ENCODE data around the gene SULT2A1.

DNA sequence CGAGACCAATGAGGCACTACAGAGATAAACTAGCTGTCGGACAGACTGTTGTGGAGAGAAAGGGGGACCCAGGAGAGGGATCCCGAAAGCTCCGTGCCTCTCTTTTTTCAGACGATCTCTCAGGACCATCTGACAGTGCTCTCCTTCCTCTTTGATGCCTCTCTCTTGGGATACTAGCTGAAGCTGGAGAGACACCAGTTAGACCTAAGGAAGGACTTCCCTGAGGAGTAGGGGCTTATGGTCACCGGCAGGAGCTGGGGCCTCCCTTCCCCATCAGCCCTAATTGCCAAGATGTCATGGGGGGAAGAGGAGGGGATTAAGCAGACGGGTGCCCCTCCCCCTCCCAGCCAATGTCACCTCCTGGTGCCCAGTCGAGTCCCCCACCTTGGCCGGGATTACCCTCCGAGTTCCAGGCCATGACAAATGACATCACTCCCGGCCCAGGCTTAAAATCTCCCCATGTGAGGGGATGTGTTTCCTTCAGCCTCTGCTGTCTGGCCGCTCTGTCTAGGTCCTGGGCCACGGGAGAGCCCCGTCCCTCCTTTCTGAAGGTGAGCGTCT, 64.6 kb downstream of the SULT2A1 start, which contains the start of gene CRX:
- TF ChIP-seq, protein P1, sequence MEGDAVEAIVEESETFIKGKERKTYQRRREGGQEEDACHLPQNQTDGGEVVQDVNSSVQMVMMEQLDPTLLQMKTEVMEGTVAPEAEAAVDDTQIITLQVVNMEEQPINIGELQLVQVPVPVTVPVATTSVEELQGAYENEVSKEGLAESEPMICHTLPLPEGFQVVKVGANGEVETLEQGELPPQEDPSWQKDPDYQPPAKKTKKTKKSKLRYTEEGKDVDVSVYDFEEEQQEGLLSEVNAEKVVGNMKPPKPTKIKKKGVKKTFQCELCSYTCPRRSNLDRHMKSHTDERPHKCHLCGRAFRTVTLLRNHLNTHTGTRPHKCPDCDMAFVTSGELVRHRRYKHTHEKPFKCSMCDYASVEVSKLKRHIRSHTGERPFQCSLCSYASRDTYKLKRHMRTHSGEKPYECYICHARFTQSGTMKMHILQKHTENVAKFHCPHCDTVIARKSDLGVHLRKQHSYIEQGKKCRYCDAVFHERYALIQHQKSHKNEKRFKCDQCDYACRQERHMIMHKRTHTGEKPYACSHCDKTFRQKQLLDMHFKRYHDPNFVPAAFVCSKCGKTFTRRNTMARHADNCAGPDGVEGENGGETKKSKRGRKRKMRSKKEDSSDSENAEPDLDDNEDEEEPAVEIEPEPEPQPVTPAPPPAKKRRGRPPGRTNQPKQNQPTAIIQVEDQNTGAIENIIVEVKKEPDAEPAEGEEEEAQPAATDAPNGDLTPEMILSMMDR (conservative IDR thresholded peaks at IDR 0.05): no peak
- TF ChIP-seq ZFX (IDR thresholded peaks at IDR 0.05): no peak
